Breast epithelium (tissue), 4 donors: ENCODE data around the gene CHKA. TPM values are rescaled to one million over a fixed set of nuclear protein-coding genes. Genes with fewer than 3 reads are reported as not detected.

Experiments
- DNase-seq, 2 donors: peaks; one replicate each; pipeline ENCODE4 v3.0.0-alpha.2; 2019; ENCODE audit warnings: low spot score in 2 of 2
- H3K27ac ChIP-seq, 2 donors: fragments of 200-600 bp; sonication (generic) in 1 of 2; one replicate each; pipeline ENCODE4 v1.5.1; 2016 to 2019; ENCODE audit warnings: mild to moderate bottlenecking in 1 of 2
- H3K27me3 ChIP-seq, 2 donors: fragments of 200-600 bp; sonication (generic) in 1 of 2; one replicate each; pipeline versions ENCODE4 v1.5.1 to v1.6.0; 2017 to 2019; ENCODE audit warnings: control low read depth in 1 of 2, mild to moderate bottlenecking in 1 of 2
- H3K36me3 ChIP-seq: fragments of 200-600 bp; one replicate; pipeline ENCODE4 v1.5.1; 2019
- H3K4me1 ChIP-seq, 2 donors: fragments of 200-600 bp; sonication (generic); one replicate each; pipeline ENCODE4 v1.5.1; 2016 to 2019; ENCODE audit warnings: control low read depth in 1 of 2
- H3K4me3 ChIP-seq, 3 donors: fragments of 200-600 bp; sonication (generic); 1 replicate in 2 of 3; 2 replicates in 1 of 3; pipeline ENCODE4 v1.5.1; 2016 to 2019; ENCODE audit warnings: mild to moderate bottlenecking in 3 of 3, moderate library complexity in 2 of 3
- H3K9me3 ChIP-seq, 2 donors: fragments of 200-600 bp; sonication (generic) in 1 of 2; one replicate each; pipeline ENCODE4 v1.5.1; 2016 to 2019; ENCODE audit warnings: control low read depth in 1 of 2
- CTCF ChIP-seq, 3 donors: fragments of 450-650 bp; IDR thresholded peaks; one replicate each; pipeline ENCODE4 v1.5.1; 2016 to 2017; ENCODE audit warnings: antibody characterized with exemption in 3 of 3, mild to moderate bottlenecking in 3 of 3, moderate library complexity in 3 of 3
- POLR2A ChIP-seq: fragments of 450-650 bp; IDR thresholded peaks from one replicate; pipeline ENCODE4 v1.6.1; 2016; ENCODE audit warnings: antibody characterized with exemption, mild to moderate bottlenecking, moderate library complexity
- POLR2AphosphoS5 ChIP-seq, 3 donors: sonication (generic); formaldehyde crosslinking; IDR thresholded peaks; one replicate each; pipeline ENCODE4 v1.6.1; 2017; ENCODE audit warnings: antibody characterized with exemption in 3 of 3
- intact Hi-C: fragments of 100-400 bp; cut with DNase I; formaldehyde crosslinking; loops from one replicate; pipeline ENCODE4 v1.15.1; 2023; ENCODE audit warnings: low total_unique reads
- total RNA-seq, 3 donors: library from RNA; depleted of rRNA; stranded (reverse); fragments of >200 nt; gene quantifications; one replicate each; pipeline ENCODE4 v1.1.0, GENCODE V29; 2016

Gene CHKA
- total RNA-seq, 3 donors from 2014 or later = 52.1 to 73.0 (median 71.7) TPM

- TF ChIP-seq POLR2AphosphoS5 (IDR thresholded peaks at IDR 0.05) (no peak), POLR2A (no peak), CTCF (IDR thresholded peaks at IDR 0.05) (no peak)
- Histone ChIP-seq H3K4me3 (no peak overlapping the region), H3K27ac (no peak overlapping the region), H3K27me3 (no peaks in the 10 kb centered on the region), H3K9me3 (no peaks in the 10 kb centered on the region), H3K4me1 (peaks cover 12 to 29% of the 10 kb centered on the region in 2 donors), H3K36me3 (no peaks in the 10 kb centered on the region)
- intact Hi-C loops = no loop called here
- DNase-seq = no peak
Observed at GRCh38 chr11:68035266-68035876, 85.8 kb downstream of the CHKA start.

- Histone ChIP-seq H3K27ac (peak overlapping the region in 1 of 2 donors; percentile 55), H3K27me3 (no peaks in the 10 kb centered on the region), H3K9me3 (no peaks in the 10 kb centered on the region), H3K4me1 (peaks cover 13 to 25% of the 10 kb centered on the region in 2 donors), H3K4me3 (no peak overlapping the region), H3K36me3 (no peaks in the 10 kb centered on the region)
- intact Hi-C loops = no loop called here
- no peak for DNase-seq
- TF ChIP-seq POLR2AphosphoS5 (IDR thresholded peaks at IDR 0.05) (no peak), CTCF (IDR thresholded peaks at IDR 0.05) (no peak), POLR2A (no peak)
Observed at GRCh38 chr11:68033708-68034045, 87.5 kb downstream of the CHKA start.

DNA sequence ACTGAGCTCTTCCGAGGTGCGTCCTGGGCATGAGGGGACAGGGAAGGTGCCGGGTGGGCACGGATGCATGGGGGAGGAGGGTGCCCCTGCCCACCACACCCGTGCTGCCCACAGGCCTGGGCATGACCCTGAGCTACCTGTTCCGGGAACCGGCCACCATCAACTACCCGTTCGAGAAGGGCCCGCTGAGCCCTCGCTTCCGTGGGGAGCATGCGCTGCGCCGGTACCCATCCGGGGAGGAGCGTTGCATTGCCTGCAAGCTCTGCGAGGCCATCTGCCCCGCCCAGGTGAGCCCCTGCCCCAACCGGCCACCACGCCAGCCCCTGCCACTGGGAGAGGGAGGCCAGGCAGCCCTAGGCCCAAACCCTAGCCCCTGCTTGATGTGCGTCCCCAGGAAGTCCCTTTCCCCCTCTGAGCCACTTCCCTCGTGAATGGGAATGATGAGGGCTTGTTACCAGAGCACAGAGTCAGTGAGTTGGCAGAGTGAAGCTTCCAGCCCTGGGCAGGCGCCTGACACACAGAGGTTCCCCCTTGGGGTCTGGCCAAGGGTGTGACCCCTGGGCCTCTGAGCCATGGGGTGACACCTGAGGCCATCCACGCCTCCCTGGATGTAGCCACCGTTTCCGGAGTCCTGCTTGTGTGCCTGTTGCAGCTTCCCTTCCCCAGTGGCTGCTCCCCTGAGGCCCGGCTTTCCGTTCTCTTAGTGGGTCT, 88.0 kb downstream of the CHKA start:
- DNase-seq = no peak
- no peaks in the 10 kb centered on the region for H3K27me3 ChIP-seq
- TF ChIP-seq CTCF (IDR thresholded peaks at IDR 0.05) (no peak), POLR2A (no peak), POLR2AphosphoS5 (IDR thresholded peaks at IDR 0.05) (no peak)
- no peaks in the 10 kb centered on the region for H3K9me3 ChIP-seq
- no peaks in the 10 kb centered on the region for H3K36me3 ChIP-seq
- peak overlapping the region in 1 of 2 donors; percentile 55 for H3K27ac ChIP-seq
- intact Hi-C loops = no loop called here
- H3K4me1 ChIP-seq = peaks cover 8 to 22% of the 10 kb centered on the region in 2 donors
- no peak overlapping the region for H3K4me3 ChIP-seq

- Histone ChIP-seq H3K36me3 (no peaks in the 10 kb centered on the region), H3K9me3 (no peaks in the 10 kb centered on the region), H3K27me3 (no peaks in the 10 kb centered on the region), H3K4me1 (peaks cover 4 to 13% of the 10 kb centered on the region in 2 donors), H3K27ac (no peak overlapping the region), H3K4me3 (no peak overlapping the region)
- TF ChIP-seq CTCF (IDR thresholded peaks at IDR 0.05) (no peak), POLR2A (no peak), POLR2AphosphoS5 (IDR thresholded peaks at IDR 0.05) (no peak)
- DNase-seq = no peak
- intact Hi-C loops = no loop called here
Observed at GRCh38 chr11:68032003-68032402, 89.2 kb downstream of the CHKA start.

DNA sequence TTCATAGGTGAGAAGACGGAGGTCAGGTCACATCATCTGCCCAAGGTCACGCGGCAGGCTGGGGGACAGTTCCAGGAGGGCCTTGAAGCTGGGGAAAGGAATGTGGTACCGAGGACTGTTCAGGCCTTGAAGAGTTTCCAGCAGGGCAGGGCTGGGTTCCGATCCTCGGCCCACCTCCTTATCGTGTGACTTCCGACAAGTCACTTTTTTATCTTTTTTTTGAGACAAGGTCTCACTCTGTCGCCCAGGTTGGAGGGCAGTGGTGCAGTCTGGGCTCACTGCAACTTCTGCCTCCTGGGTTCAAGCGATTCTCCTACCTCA, 90.1 kb downstream of the CHKA start:
- no peaks in the 10 kb centered on the region for H3K27me3 ChIP-seq
- H3K9me3 ChIP-seq = no peaks in the 10 kb centered on the region
- no peak for TF ChIP-seq POLR2AphosphoS5 (IDR thresholded peaks at IDR 0.05)
- TF ChIP-seq POLR2A = no peak
- TF ChIP-seq CTCF (IDR thresholded peaks at IDR 0.05) = no peak
- no peak for DNase-seq
- H3K4me1 ChIP-seq = peaks cover 4 to 9% of the 10 kb centered on the region in 2 donors
- peak overlapping the region; percentile 83 for H3K4me3 ChIP-seq
- no peaks in the 10 kb centered on the region for H3K36me3 ChIP-seq
- H3K27ac ChIP-seq = peak overlapping the region; percentile 84 to 88
- intact Hi-C loops = no loop called here
